Measurements from ENCODE around the gene AIF1L.

- TF ChIP-seq CTCF (optimal IDR thresholded peaks at IDR 0.05 in 1 of 3, IDR thresholded peaks at IDR 0.05 in 1 of 3, conservative IDR thresholded peaks at IDR 0.05 in 1 of 3; ENCODE audit: extremely low read depth in 1 of 3, insufficient read depth in 2 of 3, low read length in 3 of 3), result no peak
- no peak for TF ChIP-seq EZH2 (IDR thresholded peaks at IDR 0.05; ENCODE audit: low read length)
These were observed 8.9 kb upstream of the AIF1L start for GRCh38 chr9:131087354-131087893.
